ENCODE measurements around the gene RELN. TPM values are rescaled to one million over a fixed set of nuclear protein-coding genes. Genes with fewer than 3 reads are reported as not detected.

Gene RELN
- total RNA-seq, 4 donors from 2014 or later, result 16.0 to 52.3 (median 23.6) TPM

GRCh38 chr7:103574576-103574975 lies 414.9 kb downstream of the RELN start:
- no peak overlapping the region for H3K4me3 ChIP-seq (replicated peaks in 1 of 3)
- no peak for DNase-seq
- H3K9me3 ChIP-seq, result no peaks in the 10 kb centered on the region
- H3K36me3 ChIP-seq, result no peaks in the 10 kb centered on the region
- no peak for TF ChIP-seq CTCF (IDR thresholded peaks at IDR 0.05)
- TF ChIP-seq POLR2A (IDR thresholded peaks at IDR 0.05), result no peak
- H3K4me1 ChIP-seq, result no peaks in the 10 kb centered on the region
- H3K27me3 ChIP-seq, result no peaks in the 10 kb centered on the region
- intact Hi-C loops (cut with DNase I), result loop anchor here (5.0 kb wide), 1 partner anchor 588 kb away; no protein-coding TSS in a partner anchor
- 39 to 63% methylated on average over 1 of the region's 1 CpG for WGBS, 2 donors
- no peak overlapping the region for H3K27ac ChIP-seq

DNA sequence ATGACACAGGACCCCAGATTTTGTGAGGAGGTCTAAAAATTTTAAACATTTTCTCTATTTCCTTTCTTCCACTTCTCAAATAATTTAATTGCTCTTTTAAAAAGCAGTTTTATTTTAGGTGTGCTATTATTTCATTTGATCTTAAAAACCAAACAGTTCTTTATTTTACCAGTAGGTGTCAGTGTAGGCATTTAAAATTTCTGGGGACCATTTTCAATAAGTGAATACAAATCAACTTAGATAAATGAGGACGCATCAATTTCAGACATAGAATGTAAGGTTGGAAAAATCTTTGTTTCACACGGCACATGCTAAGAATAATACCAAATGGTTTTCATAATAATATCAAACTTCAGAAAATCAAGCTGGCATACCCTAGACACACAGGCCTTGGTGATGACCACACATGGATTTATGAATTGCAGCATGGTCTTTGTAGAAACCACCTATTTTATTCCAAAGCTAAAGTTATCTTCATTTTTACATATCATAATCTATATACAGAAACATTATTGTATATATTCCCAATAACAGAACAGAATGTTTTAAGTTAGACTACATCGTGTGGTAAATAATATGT lies 415.9 kb downstream of the RELN start:
- no peak for DNase-seq
- no peak overlapping the region for H3K4me3 ChIP-seq (replicated peaks in 1 of 3)
- H3K4me1 ChIP-seq, result no peaks in the 10 kb centered on the region
- H3K36me3 ChIP-seq, result no peaks in the 10 kb centered on the region
- 49 to 58% methylated on average over 3 of the region's 3 CpGs for WGBS, 2 donors
- intact Hi-C loops (cut with DNase I), result loop anchor here (5.0 kb wide), 1 partner anchor 589 kb away; no protein-coding TSS in a partner anchor
- TF ChIP-seq CTCF (IDR thresholded peaks at IDR 0.05), result peak in 4 of 6 experiments; percentile 37 to 69 (median 66)
- no peak for TF ChIP-seq POLR2A (IDR thresholded peaks at IDR 0.05)
- no peaks in the 10 kb centered on the region for H3K27me3 ChIP-seq
- H3K27ac ChIP-seq, result no peak overlapping the region
- no peaks in the 10 kb centered on the region for H3K9me3 ChIP-seq

- H3K4me1 ChIP-seq, result no peaks in the 10 kb centered on the region
- no peak overlapping the region for H3K4me3 ChIP-seq (replicated peaks in 1 of 3)
- no peaks in the 10 kb centered on the region for H3K9me3 ChIP-seq
- TF ChIP-seq CTCF (IDR thresholded peaks at IDR 0.05), result no peak
- 49 to 62% methylated on average over 4 of the region's 4 CpGs for whole genome bisulfite sequencing, 2 donors
- intact Hi-C loops (cut with DNase I), result loop anchor here (5.0 kb wide), 1 partner anchor 591 kb away; no protein-coding TSS in a partner anchor
- no peaks in the 10 kb centered on the region for H3K27me3 ChIP-seq
- no peaks in the 10 kb centered on the region for H3K36me3 ChIP-seq
- no peak overlapping the region for H3K27ac ChIP-seq
- DNase-seq, result no peak
Measured at GRCh38 chr7:103571586-103571985, 417.9 kb downstream of the RELN start.

- TF ChIP-seq CTCF (IDR thresholded peaks at IDR 0.05), result no peak
- TF ChIP-seq POLR2A (IDR thresholded peaks at IDR 0.05), result no peak
- Histone ChIP-seq H3K9me3 (no peaks in the 10 kb centered on the region), H3K4me3 (replicated peaks in 1 of 3) (no peak overlapping the region), H3K27ac (no peak overlapping the region), H3K27me3 (no peaks in the 10 kb centered on the region), H3K36me3 (no peaks in the 10 kb centered on the region), H3K4me1 (no peaks in the 10 kb centered on the region)
- no peak for DNase-seq
- intact Hi-C loops (cut with DNase I), result loop anchor here (5.0 kb wide), 1 partner anchor 593 kb away; no protein-coding TSS in a partner anchor
- WGBS, 2 donors, result 74 to 79% methylated on average over 4 of the region's 4 CpGs
Measured at GRCh38 chr7:103569621-103570305, 419.7 kb downstream of the RELN start.

DNA sequence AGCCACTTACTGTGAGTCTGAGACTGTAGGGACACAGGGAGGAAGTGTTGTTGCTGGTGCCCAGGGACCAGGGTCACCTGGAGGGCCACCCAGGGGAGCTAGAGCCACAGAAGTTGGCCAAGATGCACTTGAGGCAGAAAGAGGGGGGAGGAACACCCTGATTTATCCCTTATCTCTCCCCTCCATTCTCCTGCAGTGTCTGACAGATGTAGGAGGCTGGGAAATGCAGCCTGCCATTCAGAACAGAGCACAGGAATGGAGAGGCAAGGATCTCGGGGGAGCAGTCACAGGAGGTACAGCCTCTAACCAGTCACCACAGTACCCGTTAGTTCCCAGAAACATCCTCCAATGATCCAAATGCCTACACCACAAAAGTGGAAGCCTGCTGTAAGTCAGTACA lies 425.0 kb downstream of the RELN start:
- Histone ChIP-seq H3K9me3 (no peaks in the 10 kb centered on the region), H3K27me3 (no peaks in the 10 kb centered on the region), H3K27ac (no peak overlapping the region), H3K36me3 (no peaks in the 10 kb centered on the region), H3K4me3 (replicated peaks in 1 of 3) (no peak overlapping the region), H3K4me1 (no peaks in the 10 kb centered on the region)
- no peak for DNase-seq
- intact Hi-C loops (cut with DNase I), result no loop called here
- TF ChIP-seq POLR2A (IDR thresholded peaks at IDR 0.05) (no peak), CTCF (IDR thresholded peaks at IDR 0.05) (no peak)
- 72 to 74% methylated on average over 2 of the region's 2 CpGs for WGBS, 2 donors

Data from thyroid gland (tissue), 4 donors.